H1 (cell line): ENCODE results near the gene TBC1D17. TPM values are rescaled to one million over a fixed set of nuclear protein-coding genes. Genes with fewer than 3 reads are reported as not detected.

ENCODE experiments used
- CTCF ChIA-PET: fragments of 300-600 bp; sonication (Branson Sonifier 250); formaldehyde crosslinking; loops from one replicate; lab custom pipeline; 2021; ENCODE audit not compliant: partially characterized antibody; lab: Charles Lee
- POLR2A ChIA-PET: fragments of 300-600 bp; sonication (Branson Sonifier 250); formaldehyde crosslinking; loops from one replicate; lab custom pipeline; 2021; ENCODE audit warnings: inconsistent platforms; ENCODE audit not compliant: partially characterized antibody; lab: Charles Lee
- DNase-seq, 2 experiments: peaks; one replicate each; pipeline versions ENCODE4 v3.0.0 to v3.0.0-alpha.2; 2010 to 2022; ENCODE audit warnings: low spot score in 2 of 2, low read depth in 1 of 2, mixed read lengths in 1 of 2
- FAIRE-seq: peaks from 2 replicates; lab custom pipeline; 2011; peaks lifted over from hg19 to GRCh38; lab: Jason Lieb, UNC
- H2AFZ ChIP-seq: 2 replicates; pipeline ENCODE4 v1.8.1; 2012; ENCODE audit warnings: low read length, inconsistent platforms
- H2AK5ac ChIP-seq: 2 replicates; pipeline ENCODE4 v1.6.1; 2013; ENCODE audit warnings: low read depth, low read length
- H2BK120ac ChIP-seq: replicated peaks from 2 replicates; pipeline ENCODE3; 2013; ENCODE audit warnings: low read depth, low read length, inconsistent platforms
- H2BK12ac ChIP-seq: 2 replicates; pipeline ENCODE4 v1.6.1; 2013; ENCODE audit warnings: low read depth, low read length
- H2BK15ac ChIP-seq: 2 replicates; pipeline ENCODE4 v1.6.1; 2013; ENCODE audit warnings: low read length
- H2BK20ac ChIP-seq: 2 replicates; pipeline ENCODE4 v1.6.1; 2013; ENCODE audit warnings: low read length
- H2BK5ac ChIP-seq: 2 replicates; pipeline ENCODE4 v1.6.1; 2013; ENCODE audit warnings: low read depth, low read length
- H3K14ac ChIP-seq: 2 replicates; pipeline ENCODE4 v1.6.1; 2013; ENCODE audit warnings: inconsistent platforms; ENCODE audit not compliant: insufficient read length
- H3K18ac ChIP-seq: 2 replicates; pipeline ENCODE4 v1.6.1; 2013; ENCODE audit warnings: low read length; ENCODE audit errors: extremely low read depth
- H3K23ac ChIP-seq: 2 replicates; pipeline ENCODE4 v1.6.1; 2013; ENCODE audit warnings: inconsistent platforms; ENCODE audit not compliant: insufficient read length
- H3K23me2 ChIP-seq: 2 replicates; pipeline ENCODE4 v1.6.1; 2013; ENCODE audit warnings: low read depth, low read length
- H3K27ac ChIP-seq: 2 replicates; pipeline ENCODE4 v1.6.1; 2011; ENCODE audit warnings: low read depth, low read length, inconsistent platforms
- H3K27me3 ChIP-seq, 4 experiments: replicated peaks in 1 of 4; 1 replicate in 1 of 4; 2 replicates in 3 of 4; pipeline versions ENCODE4 v1.6.1 to v1.8.1; 2011 to 2013; ENCODE audit warnings: low read length in 3 of 4, mild to moderate bottlenecking in 3 of 4, inconsistent platforms in 2 of 4, mixed read lengths in 2 of 4, moderate library complexity in 1 of 4; ENCODE audit not compliant: control insufficient read depth in 3 of 4, insufficient read depth in 3 of 4; ENCODE audit errors: extremely low read depth in 1 of 4
- H3K36me3 ChIP-seq, 4 experiments: 2 replicates each; pipeline versions ENCODE4 v1.6.1 to v1.8.1; 2011 to 2013; ENCODE audit warnings: mild to moderate bottlenecking in 4 of 4, low read length in 3 of 4, moderate library complexity in 2 of 4, control low read depth in 1 of 4, inconsistent platforms in 1 of 4; ENCODE audit not compliant: insufficient read depth in 4 of 4, control insufficient read depth in 2 of 4
- H3K4ac ChIP-seq: replicated peaks from 2 replicates; pipeline ENCODE3; 2013; ENCODE audit warnings: low read length, low read depth, mixed read lengths, inconsistent platforms; ENCODE audit not compliant: insufficient read length
- H3K4me1 ChIP-seq, 4 experiments: replicated peaks in 1 of 4; 1 replicate in 1 of 4; 2 replicates in 3 of 4; pipeline versions ENCODE4 v1.6.1 to v1.8.1; 2011 to 2013; ENCODE audit warnings: low read length in 3 of 4, inconsistent platforms in 2 of 4, mixed read lengths in 1 of 4; ENCODE audit not compliant: insufficient read depth in 4 of 4, control insufficient read depth in 3 of 4
- H3K4me2 ChIP-seq, 2 experiments: 2 replicates each; pipeline versions ENCODE4 v1.6.1 to v1.8.1; 2011 to 2013; ENCODE audit warnings: low read depth in 2 of 2, low read length in 2 of 2, control low read depth in 1 of 2, inconsistent platforms in 1 of 2, mild to moderate bottlenecking in 1 of 2; ENCODE audit not compliant: insufficient read depth in 1 of 2
- H3K4me3 ChIP-seq, 4 experiments: fragments of 200-600, 300-600 bp in 1 of 4; sonication (generic), shearing (Covaris generic), sonication (Bioruptor Twin) in 1 of 4; 2 replicates each; pipeline versions ENCODE4 v1.5.1 to v1.8.1; 2011 to 2016; ENCODE audit warnings: low read length in 4 of 4, low read depth in 3 of 4, control low read depth in 2 of 4, inconsistent platforms in 2 of 4, mild to moderate bottlenecking in 2 of 4, mixed read lengths in 1 of 4, moderate library complexity in 1 of 4; ENCODE audit not compliant: insufficient read depth in 2 of 4; ENCODE audit errors: extremely low read depth in 1 of 4
- H3K56ac ChIP-seq: replicated peaks from 2 replicates; pipeline ENCODE3; 2013; ENCODE audit warnings: low read depth, mild to moderate bottlenecking, mixed read lengths, low read length, inconsistent platforms; ENCODE audit not compliant: insufficient read length
- H3K79me1 ChIP-seq: 2 replicates; pipeline ENCODE4 v1.6.1; 2013; ENCODE audit warnings: low read depth, low read length, control low read depth
- H3K79me2 ChIP-seq, 2 experiments: 2 replicates each; pipeline versions ENCODE4 v1.6.1 to v1.8.1; 2012 to 2013; ENCODE audit warnings: low read length in 2 of 2, mild to moderate bottlenecking in 2 of 2, inconsistent platforms in 1 of 2; ENCODE audit not compliant: insufficient read depth in 2 of 2, control insufficient read depth in 1 of 2
- H3K9ac ChIP-seq, 4 experiments: replicated peaks in 1 of 4; 1 replicate in 1 of 4; 2 replicates in 3 of 4; pipeline versions ENCODE4 v1.6.1 to v1.8.1; 2011 to 2013; ENCODE audit warnings: low read depth in 3 of 4, low read length in 3 of 4, control low read depth in 2 of 4, mild to moderate bottlenecking in 2 of 4, moderate library complexity in 2 of 4, inconsistent platforms in 1 of 4; ENCODE audit errors: extremely low read depth in 1 of 4
- H3K9me3 ChIP-seq, 2 experiments: 2 replicates each; pipeline versions ENCODE4 v1.6.1 to v1.8.1; 2012 to 2013; ENCODE audit warnings: mild to moderate bottlenecking in 2 of 2, moderate library complexity in 2 of 2, control low read depth in 1 of 2, inconsistent platforms in 1 of 2, low read depth in 1 of 2, low read length in 1 of 2, mixed read lengths in 1 of 2; ENCODE audit not compliant: insufficient read depth in 2 of 2
- H4K20me1 ChIP-seq, 2 experiments: replicated peaks in 1 of 2; 2 replicates each; pipeline versions ENCODE3 to v1.8.1; 2011 to 2013; ENCODE audit warnings: inconsistent platforms in 2 of 2, low read length in 2 of 2, mild to moderate bottlenecking in 1 of 2; ENCODE audit not compliant: insufficient read depth in 2 of 2, control insufficient read depth in 1 of 2
- H4K5ac ChIP-seq: 2 replicates; pipeline ENCODE4 v1.6.1; 2013; ENCODE audit warnings: low read length, low read depth, mixed read lengths, inconsistent platforms; ENCODE audit not compliant: insufficient read length
- H4K8ac ChIP-seq: 2 replicates; pipeline ENCODE4 v1.8.0; 2013; ENCODE audit warnings: mild to moderate bottlenecking, moderate library complexity, low read length, inconsistent platforms; ENCODE audit not compliant: insufficient read depth; ENCODE audit errors: extremely low read depth
- H4K91ac ChIP-seq: replicated peaks from 2 replicates; pipeline ENCODE3; 2013; ENCODE audit warnings: low read length, mixed read lengths, inconsistent platforms; ENCODE audit not compliant: insufficient read length
- WGBS, 2 experiments: shearing (Covaris generic) in 1 of 2; methylation state at CpG; one replicate each; pipeline versions ENCODE4 v1.1.6 to v1.1.7; 2013 to 2015; ENCODE audit warnings: low lambda C conversion rate in 2 of 2, mixed read lengths in 2 of 2, inconsistent platforms in 1 of 2, low coverage in 1 of 2, missing lambda C conversion rate in 1 of 2; ENCODE audit not compliant: insufficient replicate concordance in 2 of 2, insufficient coverage in 1 of 2, insufficient read length in 1 of 2; ENCODE audit errors: extremely low coverage in 1 of 2, missing lambda C conversion rate in 1 of 2; 5-methylcytosine and 5-hydroxymethylcytosine counted together
- polyA plus RNA-seq, 7 experiments: library from polyadenylated mRNA; depleted of rRNA in 3 of 7; stranded (reverse) in 5 of 7; unstranded in 2 of 7; fragments of >200 nt in 5 of 7; fragments of 200-250 nt in 2 of 7; gene quantifications; 1 replicate in 5 of 7; 2 replicates in 1 of 7; 4 replicates in 1 of 7; pipeline versions ENCODE4 v1.2.1 to v1.2.3, GENCODE V29; 2011 to 2013; ENCODE audit warnings: missing spikeins in 2 of 7, mixed read lengths in 2 of 7
- total RNA-seq: library from RNA; stranded (reverse); fragmentation: NEBNext Ultra II Directional; extraction: Animal tissue kit (Norgen Biotek cat#: 25700); gene quantifications from 2 replicates; pipeline ENCODE4 v1.2.1, GENCODE V29; 2021
- TF ChIP-seq, protein P1 (sequence below): IDR thresholded peaks from 2 replicates; pipeline ENCODE4 v1.6.1; 2012; ENCODE audit warnings: inconsistent platforms

The TBC1D17 gene
- total and polyA plus RNA-seq, 2 of the 8 experiments (the other 6 are each of a cell fraction or from before 2014, with no cell fraction given), result 30.3 to 44.9 TPM

DNA sequence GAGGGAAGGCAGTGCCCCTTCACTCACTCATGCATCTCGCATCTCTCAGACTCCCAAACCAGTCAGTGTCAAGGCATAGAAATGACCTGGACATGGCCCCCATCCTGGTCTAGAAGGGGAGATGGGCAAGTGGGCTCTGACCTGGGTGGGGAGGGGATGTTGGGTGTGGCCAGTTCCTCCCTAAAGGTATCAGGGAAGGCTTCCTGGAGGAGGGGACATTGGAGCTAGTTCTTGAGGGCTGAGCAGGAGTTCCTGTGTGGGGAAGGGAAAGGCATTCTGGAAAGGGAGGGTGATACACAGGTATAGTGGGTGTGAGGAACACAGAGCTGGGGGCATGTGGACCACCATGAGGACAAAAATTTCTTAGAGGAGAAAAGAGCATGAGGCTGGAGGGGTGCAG is 15.2 kb downstream of the TBC1D17 start:
- H2BK20ac ChIP-seq, result no peak overlapping the region
- no peak overlapping the region for H3K4ac ChIP-seq
- H2BK120ac ChIP-seq, result no peak overlapping the region
- no peak overlapping the region for H2BK5ac ChIP-seq
- peaks cover 2% of the 10 kb centered on the region; the same call in 1 of the 2 replicates for H3K23me2 ChIP-seq
- DNase-seq, result no peak
- H3K9me3 ChIP-seq, result peaks cover 0 to 10% of the 10 kb centered on the region in 2 experiments; a peak in 3 of 4 replicates
- H3K79me1 ChIP-seq, result no peaks in the 10 kb centered on the region
- no peak overlapping the region for H4K8ac ChIP-seq
- no peaks in the 10 kb centered on the region for H3K79me2 ChIP-seq
- peaks cover 0 to 11% (median 6%) of the 10 kb centered on the region in 4 experiments; a peak in 4 of 7 replicates for H3K27me3 ChIP-seq
- peak overlapping the region; percentile 80; the same call in 1 of the 2 replicates for H2BK12ac ChIP-seq
- no peak overlapping the region for H3K23ac ChIP-seq
- no peak overlapping the region for H4K91ac ChIP-seq
- H3K27ac ChIP-seq, result no peak overlapping the region
- CTCF ChIA-PET, result interaction anchor here (1.1 to 1.9 kb wide), 2 partner anchors 21 to 30 kb away, joined by 3 to 7 read pairs; no protein-coding TSS in a partner anchor
- no peak for FAIRE-seq
- peaks cover 1% of the 10 kb centered on the region in 2 experiments for H4K20me1 ChIP-seq
- 63% methylated on average over 1 of the region's 1 CpG; no CpG with 5 or more reads in 1 of the 2 experiments for WGBS, 2 experiments
- H3K4me2 ChIP-seq, result no peak overlapping the region
- H2AFZ ChIP-seq, result no peak overlapping the region
- no peak overlapping the region for H3K4me3 ChIP-seq
- no peak overlapping the region for H2AK5ac ChIP-seq
- H3K18ac ChIP-seq, result no peak overlapping the region
- H3K36me3 ChIP-seq, result peaks cover 0 to 10% (median 0%) of the 10 kb centered on the region in 4 experiments; a peak in 2 of 8 replicates
- POLR2A ChIA-PET, result interaction anchor here (1.0 to 9.5 kb wide), 8 partner anchors 12 to 36 kb away, joined by 3 to 82 read pairs (median 4); partner anchors contain the start of genes AKT1S1, ATF5, NUP62 and TBC1D17
- no peak overlapping the region for H3K9ac ChIP-seq
- TF ChIP-seq, protein P1, sequence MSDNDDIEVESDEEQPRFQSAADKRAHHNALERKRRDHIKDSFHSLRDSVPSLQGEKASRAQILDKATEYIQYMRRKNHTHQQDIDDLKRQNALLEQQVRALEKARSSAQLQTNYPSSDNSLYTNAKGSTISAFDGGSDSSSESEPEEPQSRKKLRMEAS, result no peak
- TF ChIP-seq, all 59 proteins: peak for 0
- no peak overlapping the region for H3K14ac ChIP-seq
- no peak overlapping the region for H3K56ac ChIP-seq
- H4K5ac ChIP-seq, result no peak overlapping the region
- peaks cover 0 to 15% (median 8%) of the 10 kb centered on the region in 4 experiments; a peak in 5 of 7 replicates for H3K4me1 ChIP-seq
- 0 out of 2 replicates have a peak overlapping the region, but pooled peaks have one; percentile 81 for H2BK15ac ChIP-seq
